GM23338 (cell line): ENCODE results near the gene FAM53A. TPM values are rescaled to one million over a fixed set of nuclear protein-coding genes. Genes with fewer than 3 reads are reported as not detected.

Experiments
- ATAC-seq: fragments of 200-7000 bp; cut with Tn5 transposase; 3 replicates; pipeline ENCODE4 v1.9.1; 2020
- DNase-seq: peaks from one replicate; pipeline ENCODE4 v3.0.0-alpha.2; 2015; ENCODE audit warnings: low spot score
- H2AFZ ChIP-seq: fragments of 200-600 bp; sonication (generic); 2 replicates; pipeline ENCODE4 v1.8.0; 2016; ENCODE audit warnings: antibody characterized with exemption, mild to moderate bottlenecking, moderate library complexity
- H3F3A ChIP-seq: fragments of 200-600 bp; sonication (generic); replicated peaks from 2 replicates; pipeline ENCODE4 v1.8.0; 2017; ENCODE audit warnings: antibody characterized with exemption, mixed run types, low read depth
- H3K27ac ChIP-seq: fragments of 200-600 bp; sonication (generic); 2 replicates; pipeline ENCODE4 v1.6.1; 2016; ENCODE audit warnings: low read depth
- H3K27me3 ChIP-seq: fragments of 200-600 bp; sonication (generic); 2 replicates; pipeline ENCODE4 v1.8.0; 2016; ENCODE audit warnings: mild to moderate bottlenecking, mixed run types, moderate library complexity; ENCODE audit not compliant: insufficient read depth
- H3K36me3 ChIP-seq: fragments of 200-600 bp; sonication (generic); 2 replicates; pipeline ENCODE4 v1.8.0; 2016; ENCODE audit warnings: mild to moderate bottlenecking; ENCODE audit not compliant: insufficient read depth
- H3K4me1 ChIP-seq: fragments of 200-600 bp; sonication (generic); 2 replicates; pipeline ENCODE4 v1.8.0; 2016; ENCODE audit warnings: mild to moderate bottlenecking, moderate library complexity; ENCODE audit not compliant: insufficient read depth
- H3K4me2 ChIP-seq: fragments of 200-600 bp; sonication (generic); 2 replicates; pipeline ENCODE4 v1.7.1; 2017; ENCODE audit warnings: mixed run types
- H3K4me3 ChIP-seq: fragments of 200-600 bp; sonication (generic); 2 replicates; pipeline ENCODE4 v1.6.1; 2016; ENCODE audit warnings: mixed run types
- H3K79me2 ChIP-seq: fragments of 200-600 bp; sonication (generic); replicated peaks from 2 replicates; pipeline ENCODE4 v1.8.0; 2017; ENCODE audit warnings: mild to moderate bottlenecking; ENCODE audit not compliant: insufficient read depth
- H3K9me2 ChIP-seq: fragments of 200-600 bp; sonication (generic); 2 replicates; pipeline ENCODE4 v1.8.0; 2017; ENCODE audit not compliant: insufficient read depth
- H4K20me1 ChIP-seq: fragments of 200-600 bp; sonication (generic); replicated peaks from 2 replicates; pipeline ENCODE4 v1.8.0; 2017; ENCODE audit warnings: mild to moderate bottlenecking; ENCODE audit not compliant: insufficient read depth
- H3K27ac Mint-ChIP-seq: 2 replicates; pipeline ENCODE4 v1.8.0; 2020; ENCODE audit warnings: inconsistent platforms, mild to moderate bottlenecking, moderate library complexity, mixed read lengths
- H3K27me3 Mint-ChIP-seq: 3 replicates; pipeline ENCODE4 v1.8.0; 2022; ENCODE audit warnings: low read depth, mild to moderate bottlenecking, moderate library complexity, mixed read lengths, inconsistent platforms; ENCODE audit not compliant: insufficient read depth, poor library complexity
- H3K36me3 Mint-ChIP-seq: 3 replicates; pipeline ENCODE4 v1.8.0; 2021; ENCODE audit warnings: low read depth, mild to moderate bottlenecking, inconsistent platforms, moderate library complexity, mixed read lengths
- H3K4me1 Mint-ChIP-seq: 3 replicates; pipeline ENCODE4 v1.8.0; 2020; ENCODE audit warnings: mild to moderate bottlenecking, inconsistent platforms, mixed read lengths
- H3K4me3 Mint-ChIP-seq: 3 replicates; pipeline ENCODE4 v1.8.0; 2021; ENCODE audit warnings: moderate library complexity, mild to moderate bottlenecking, inconsistent platforms, mixed read lengths
- H3K9me3 Mint-ChIP-seq: 3 replicates; pipeline ENCODE4 v1.8.0; 2020; ENCODE audit warnings: moderate library complexity, mild to moderate bottlenecking, inconsistent platforms, mixed read lengths
- CREB1 ChIP-seq: fragments of 250-450 bp; sonication (Bioruptor Pico); IDR thresholded peaks from 2 replicates; pipeline ENCODE4 v1.5.0; 2020; ENCODE audit warnings: low read depth, mild to moderate bottlenecking, moderate library complexity
- CTCF ChIP-seq, 2 experiments: fragments of 200-600 bp in 1 of 2; sonication (generic) in 1 of 2; conservative IDR thresholded peaks; 2 replicates each; pipeline versions ENCODE4 v1.5.1 to v1.6.1; 2016 to 2017; ENCODE audit warnings: antibody characterized with exemption in 2 of 2, low read depth in 2 of 2, mild to moderate bottlenecking in 2 of 2, moderate library complexity in 1 of 2
- ETS1 ChIP-seq: IDR thresholded peaks from 2 replicates; pipeline ENCODE4 v1.6.1; 2016; ENCODE audit warnings: antibody characterized with exemption
- EZH2 ChIP-seq: fragments of 200-600 bp; sonication (generic); IDR thresholded peaks from one replicate; pipeline ENCODE4 v1.8.0; 2017; ENCODE audit warnings: antibody characterized with exemption, mild to moderate bottlenecking, low read depth; ENCODE audit not compliant: unreplicated experiment
- EZH2phosphoT487 ChIP-seq: fragments of 200-600 bp; sonication (generic); IDR thresholded peaks from one replicate; pipeline ENCODE4 v1.8.1; 2018; ENCODE audit warnings: antibody characterized with exemption; ENCODE audit not compliant: unreplicated experiment
- JUNB ChIP-seq: IDR thresholded peaks from one replicate; pipeline ENCODE4 v1.6.1; 2016; ENCODE audit warnings: antibody characterized with exemption; ENCODE audit not compliant: unreplicated experiment
- NANOG ChIP-seq: IDR thresholded peaks from 2 replicates; pipeline ENCODE4 v1.6.1; 2016; ENCODE audit warnings: antibody characterized with exemption, borderline replicate concordance
- POLR2AphosphoS5 ChIP-seq: IDR thresholded peaks from 2 replicates; pipeline ENCODE4 v1.6.1; 2016; ENCODE audit warnings: antibody characterized with exemption, low read depth
- STAT1 ChIP-seq: IDR thresholded peaks from one replicate; pipeline ENCODE4 v1.6.1; 2016; ENCODE audit warnings: antibody characterized with exemption; ENCODE audit not compliant: unreplicated experiment
- ZNF114 ChIP-seq: fragments of 250-450 bp; sonication (Bioruptor Pico); IDR thresholded peaks from 2 replicates; pipeline ENCODE4 v1.5.0; 2020; ENCODE audit warnings: mild to moderate bottlenecking, moderate library complexity
- ZNF331 ChIP-seq: fragments of 250-450 bp; sonication (Bioruptor Pico); IDR thresholded peaks from 2 replicates; pipeline ENCODE4 v1.5.0; 2020; ENCODE audit warnings: low read depth, mild to moderate bottlenecking, moderate library complexity
- ZNF462 ChIP-seq: fragments of 250-450 bp; sonication (Bioruptor Pico); IDR thresholded peaks from 2 replicates; pipeline ENCODE4 v1.5.0; 2020; ENCODE audit warnings: mild to moderate bottlenecking, moderate library complexity
- polyA plus RNA-seq: library from polyadenylated mRNA; unstranded; fragments of >200 nt; fragmentation: Nextera tagmentation; extraction: Ambion mirVana; gene quantifications from 2 replicates; pipeline ENCODE4 v1.2.1, GENCODE V29; 2016
- total RNA-seq: library from RNA; depleted of rRNA; stranded (reverse); fragments of >200 nt; shearing (Covaris generic); gene quantifications from 2 replicates; pipeline ENCODE4 v1.2.3, GENCODE V29; 2014

Gene FAM53A
- total and polyA plus RNA-seq, 2 experiments from 2014 or later, result 1.1 to 3.1 TPM

- Histone ChIP-seq H3K27ac (no peak overlapping the region), H3K79me2 (no peaks in the 10 kb centered on the region), H3K4me2 (no peak overlapping the region), H3K4me3 (no peak overlapping the region), H3K36me3 (no peaks in the 10 kb centered on the region), H3F3A (no peaks in the 10 kb centered on the region), H4K20me1 (no peaks in the 10 kb centered on the region), H3K4me1 (no peaks in the 10 kb centered on the region), H3K9me2 (no peaks in the 10 kb centered on the region), H3K27me3 (peaks cover 4% of the 10 kb centered on the region), H2AFZ (no peak overlapping the region)
- Mint-ChIP-seq H3K4me1 (peaks cover 13% of the 10 kb centered on the region), H3K27ac (peak overlapping the region; percentile 17; the same call in 1 of the 2 replicates), H3K36me3 (no peaks in the 10 kb centered on the region), H3K27me3 (peaks cover 17% of the 10 kb centered on the region), H3K9me3 (no peaks in the 10 kb centered on the region), H3K4me3 (no peak overlapping the region)
- no peak for DNase-seq
- ATAC-seq, result no peak
- TF ChIP-seq NANOG (no peak), ZNF462 (CRISPR knock-in tag) (no peak), POLR2AphosphoS5 (no peak), EZH2 (no peak)
Measured at GRCh38 chr4:1676605-1677525, 7.2 kb downstream of the FAM53A start.

- no peak for ATAC-seq
- no peak for TF ChIP-seq EZH2
- TF ChIP-seq EZH2phosphoT487, result no peak
- no peak for TF ChIP-seq STAT1
- TF ChIP-seq JUNB, result no peak
- TF ChIP-seq ZNF331 (CRISPR knock-in tag), result no peak
- TF ChIP-seq CTCF (conservative IDR thresholded peaks at IDR 0.05; ENCODE audit: low read depth in 2 of 2), result no peak
- TF ChIP-seq ETS1, result no peak
- TF ChIP-seq ZNF114 (CRISPR knock-in tag), result no peak
- no peak for TF ChIP-seq NANOG
- no peak for TF ChIP-seq CREB1 (CRISPR knock-in tag)
Measured at GRCh38 chr4:1675802-1676137, 8.3 kb downstream of the FAM53A start.

More at GRCh38 chr4:1675802-1676137, 8.3 kb downstream of the FAM53A start:
- Mint-ChIP-seq H3K9me3 (no peaks in the 10 kb centered on the region), H3K4me1 (peaks cover 13% of the 10 kb centered on the region), H3K4me3 (no peak overlapping the region), H3K27me3 (peaks cover 10% of the 10 kb centered on the region), H3K36me3 (no peaks in the 10 kb centered on the region), H3K27ac (no peak overlapping the region)
- H3K4me3 ChIP-seq, result no peak overlapping the region
- H3K79me2 ChIP-seq, result no peaks in the 10 kb centered on the region
- no peaks in the 10 kb centered on the region for H3K27me3 ChIP-seq
- H4K20me1 ChIP-seq, result no peaks in the 10 kb centered on the region
- H3K27ac ChIP-seq, result no peak overlapping the region
- no peak overlapping the region for H3K4me2 ChIP-seq
- H3K9me2 ChIP-seq, result no peaks in the 10 kb centered on the region
- no peak for DNase-seq
- H3F3A ChIP-seq, result no peaks in the 10 kb centered on the region
- no peak overlapping the region for H2AFZ ChIP-seq
- no peaks in the 10 kb centered on the region for H3K4me1 ChIP-seq
- H3K36me3 ChIP-seq, result no peaks in the 10 kb centered on the region
